C4-2B (cell line): Measurements from ENCODE around the gene LTBP2.

Source experiments
- H3K27ac ChIP-seq: fragments of 450-650 bp; 2 replicates; pipeline ENCODE4 v1.5.1; 2017
- CTCF ChIP-seq: fragments of 450-650 bp; conservative IDR thresholded peaks from 2 replicates; pipeline ENCODE4 v1.5.1; 2017; ENCODE audit warnings: mild to moderate bottlenecking
- ZFX ChIP-seq: fragments of 450-650 bp; IDR thresholded peaks from 2 replicates; pipeline ENCODE4 v1.6.1; 2017

The LTBP2 gene

DNA sequence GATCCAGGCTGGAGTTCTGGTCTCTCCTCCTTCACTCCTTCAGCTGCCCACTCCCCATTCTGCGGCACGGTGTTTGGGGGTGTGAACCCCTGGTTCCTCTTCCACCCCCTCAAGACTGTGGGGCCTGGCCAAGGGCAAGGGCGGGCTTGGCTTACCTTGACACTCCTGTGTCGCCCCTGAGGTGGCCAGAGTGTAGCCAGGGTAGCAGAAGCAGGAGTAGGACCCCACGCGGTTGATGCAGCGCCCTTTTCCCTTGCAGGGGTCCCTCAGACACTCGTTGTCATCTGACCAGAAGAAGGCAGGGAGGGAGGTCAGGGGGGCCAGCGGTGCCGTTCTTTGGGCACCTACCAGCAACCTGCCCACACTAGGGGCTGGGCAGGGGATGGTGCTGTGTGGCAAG is 90.3 kb downstream of the LTBP2 start:
- no peak for TF ChIP-seq ZFX
- no peak for TF ChIP-seq CTCF
- H3K27ac ChIP-seq = no peak overlapping the region

DNA sequence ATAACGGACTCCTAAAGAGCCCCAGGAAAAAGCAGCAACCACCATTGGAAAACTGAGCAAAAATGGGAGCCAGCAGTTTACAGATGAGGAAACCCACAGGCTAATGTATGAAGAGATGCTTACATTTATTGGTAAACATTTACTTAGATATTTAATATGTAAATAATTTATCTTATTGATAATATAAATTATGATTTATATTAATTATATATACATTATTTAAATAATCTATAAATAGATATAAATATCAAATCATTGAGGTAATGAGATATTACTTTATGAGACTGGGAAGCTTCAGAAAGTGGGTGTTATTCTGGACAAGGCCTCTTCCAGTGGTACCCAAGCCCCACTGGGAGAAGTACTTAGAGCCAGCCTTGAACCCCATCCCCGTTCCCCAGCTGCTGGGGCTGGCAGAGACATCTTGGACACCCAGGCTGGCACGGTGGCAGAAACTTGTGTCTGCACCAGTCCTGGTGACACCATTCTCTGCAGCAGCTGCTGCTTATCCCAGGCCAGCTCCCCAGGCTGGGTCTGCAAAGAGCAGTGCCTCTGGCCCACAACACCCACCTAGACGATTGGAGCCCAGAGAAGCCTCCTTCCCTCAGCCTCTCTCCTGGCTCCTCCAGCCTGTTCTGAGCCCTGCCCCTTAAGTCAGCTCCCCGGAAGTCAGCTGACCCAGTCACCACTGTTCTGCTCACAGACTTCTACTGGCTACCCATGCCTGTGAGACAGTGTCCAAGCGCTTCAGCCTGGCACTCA is 92.5 kb downstream of the LTBP2 start:
- TF ChIP-seq CTCF (no peak), ZFX (no peak)
- no peak overlapping the region for H3K27ac ChIP-seq

GRCh38 chr14:74518221-74518620 is 93.8 kb downstream of the LTBP2 start:
- TF ChIP-seq ZFX = no peak
- no peak for TF ChIP-seq CTCF
- no peak overlapping the region for H3K27ac ChIP-seq

GRCh38 chr14:74517731-74518130 is 94.3 kb downstream of the LTBP2 start:
- TF ChIP-seq CTCF (no peak), ZFX (no peak)
- no peak overlapping the region for H3K27ac ChIP-seq

GRCh38 chr14:74516451-74517160 is 95.4 kb downstream of the LTBP2 start:
- TF ChIP-seq ZFX (no peak), CTCF (no peak)
- H3K27ac ChIP-seq = no peak overlapping the region

- TF ChIP-seq ZFX (no peak), CTCF (no peak)
- H3K27ac ChIP-seq = no peak overlapping the region
These were observed 96.1 kb downstream of the LTBP2 start for GRCh38 chr14:74515891-74516412.

DNA sequence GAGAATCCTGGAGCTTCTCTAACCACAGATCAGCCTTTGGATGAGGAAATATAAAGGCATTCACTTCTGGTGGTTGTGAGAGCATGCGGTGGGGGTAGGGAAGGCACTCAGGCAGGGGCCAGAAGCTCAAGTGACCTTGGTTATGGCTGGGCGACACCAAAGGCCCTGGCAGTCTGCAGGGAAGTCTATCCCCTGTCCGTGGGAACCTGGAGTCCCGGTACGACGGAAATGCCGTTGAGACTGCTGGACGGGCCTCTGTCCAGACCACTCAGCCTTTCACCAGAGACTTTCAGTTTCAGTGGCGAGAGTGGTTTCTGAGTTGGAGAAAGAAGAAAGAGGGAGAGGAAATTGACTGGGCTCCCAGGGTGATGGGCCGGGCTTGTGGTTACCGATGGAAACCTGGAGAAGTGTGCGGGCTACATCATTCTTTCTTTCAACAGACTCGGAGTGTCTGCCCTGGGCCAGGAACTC is 97.5 kb downstream of the LTBP2 start:
- H3K27ac ChIP-seq = no peak overlapping the region
- TF ChIP-seq ZFX (no peak), CTCF (no peak)
